ENCODE data around the gene BATF2. TPM values are rescaled to one million over a fixed set of nuclear protein-coding genes. Genes with fewer than 3 reads are reported as not detected.

The BATF2 gene
- total and polyA plus RNA-seq, 12 donors, result 0.67 to 34.5 (median 6.2) TPM

DNA sequence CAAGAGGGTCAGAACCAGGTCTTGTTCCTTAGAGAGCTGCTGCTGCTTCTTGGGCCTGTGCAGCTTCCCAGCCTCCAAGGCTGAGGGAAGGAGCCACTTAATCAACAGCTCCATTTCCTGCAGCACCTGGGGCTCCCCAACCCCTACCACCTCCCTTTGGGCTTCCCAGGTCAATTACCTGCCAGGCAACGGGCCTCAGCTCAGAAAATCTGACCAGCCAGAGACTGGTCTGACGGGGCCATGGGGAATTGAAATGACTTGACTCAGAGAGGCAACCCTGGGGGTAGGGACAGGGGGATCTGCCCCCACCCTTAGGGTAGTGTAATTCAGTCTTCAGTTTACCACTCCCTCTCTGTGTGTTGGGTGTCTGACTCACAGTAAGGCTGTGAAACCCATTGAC lies 20.1 kb downstream of the BATF2 start:
- no peak for DNase-seq
- Histone ChIP-seq H3K27ac (no peak overlapping the region), H3K4me1 (replicated peaks in 1 of 2) (peaks cover 0 to 7% of the 10 kb centered on the region in 2 donors), H3K9me3 (replicated peaks in 1 of 3) (no peaks in the 10 kb centered on the region), H3K27me3 (no peaks in the 10 kb centered on the region), H3K4me3 (no peak overlapping the region), H3K36me3 (replicated peaks in 1 of 2) (no peaks in the 10 kb centered on the region)
- WGBS, 4 donors, result 64 to 83% (median 83%) methylated on average over 2 of the region's 2 CpGs; no CpG with 5 or more reads in 1 of the 4 donors
- intact Hi-C loops (cut with DNase I), result no loop called here
- TF ChIP-seq, protein P1, sequence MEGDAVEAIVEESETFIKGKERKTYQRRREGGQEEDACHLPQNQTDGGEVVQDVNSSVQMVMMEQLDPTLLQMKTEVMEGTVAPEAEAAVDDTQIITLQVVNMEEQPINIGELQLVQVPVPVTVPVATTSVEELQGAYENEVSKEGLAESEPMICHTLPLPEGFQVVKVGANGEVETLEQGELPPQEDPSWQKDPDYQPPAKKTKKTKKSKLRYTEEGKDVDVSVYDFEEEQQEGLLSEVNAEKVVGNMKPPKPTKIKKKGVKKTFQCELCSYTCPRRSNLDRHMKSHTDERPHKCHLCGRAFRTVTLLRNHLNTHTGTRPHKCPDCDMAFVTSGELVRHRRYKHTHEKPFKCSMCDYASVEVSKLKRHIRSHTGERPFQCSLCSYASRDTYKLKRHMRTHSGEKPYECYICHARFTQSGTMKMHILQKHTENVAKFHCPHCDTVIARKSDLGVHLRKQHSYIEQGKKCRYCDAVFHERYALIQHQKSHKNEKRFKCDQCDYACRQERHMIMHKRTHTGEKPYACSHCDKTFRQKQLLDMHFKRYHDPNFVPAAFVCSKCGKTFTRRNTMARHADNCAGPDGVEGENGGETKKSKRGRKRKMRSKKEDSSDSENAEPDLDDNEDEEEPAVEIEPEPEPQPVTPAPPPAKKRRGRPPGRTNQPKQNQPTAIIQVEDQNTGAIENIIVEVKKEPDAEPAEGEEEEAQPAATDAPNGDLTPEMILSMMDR (IDR thresholded peaks at IDR 0.05), result no peak
- no peak for TF ChIP-seq POLR2A (IDR thresholded peaks at IDR 0.05)

DNA sequence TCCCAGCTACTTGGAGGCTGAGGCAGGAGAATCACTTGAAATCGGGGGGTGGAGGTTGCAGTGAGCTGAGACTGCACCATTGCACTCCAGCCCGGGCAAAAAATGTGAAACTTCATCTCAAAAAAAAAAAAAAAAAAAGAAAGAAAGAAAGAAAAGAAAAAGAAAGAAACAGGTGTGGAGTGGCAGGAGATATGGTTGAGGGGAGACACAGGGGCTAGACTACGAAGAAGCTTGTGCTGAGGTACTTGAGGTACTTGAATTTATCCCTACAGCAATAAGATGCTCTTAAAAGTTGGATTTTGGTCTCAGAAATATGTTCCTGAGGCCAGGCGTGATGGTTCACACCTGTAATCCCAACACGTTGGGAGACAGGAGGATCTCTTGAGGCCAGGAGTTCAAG lies 22.6 kb downstream of the BATF2 start:
- Histone ChIP-seq H3K9me3 (replicated peaks in 1 of 3) (no peaks in the 10 kb centered on the region), H3K27me3 (no peaks in the 10 kb centered on the region), H3K36me3 (replicated peaks in 1 of 2) (no peaks in the 10 kb centered on the region), H3K27ac (no peak overlapping the region), H3K4me1 (replicated peaks in 1 of 2) (peaks cover 0 to 7% of the 10 kb centered on the region in 2 donors), H3K4me3 (no peak overlapping the region)
- 67 to 78% (median 72%) methylated on average over 5 of the region's 5 CpGs for WGBS, 4 donors
- intact Hi-C loops (cut with DNase I), result no loop called here
- TF ChIP-seq POLR2A (IDR thresholded peaks at IDR 0.05), result no peak
- TF ChIP-seq, protein P1 (IDR thresholded peaks at IDR 0.05), result no peak
- no peak for DNase-seq

DNA sequence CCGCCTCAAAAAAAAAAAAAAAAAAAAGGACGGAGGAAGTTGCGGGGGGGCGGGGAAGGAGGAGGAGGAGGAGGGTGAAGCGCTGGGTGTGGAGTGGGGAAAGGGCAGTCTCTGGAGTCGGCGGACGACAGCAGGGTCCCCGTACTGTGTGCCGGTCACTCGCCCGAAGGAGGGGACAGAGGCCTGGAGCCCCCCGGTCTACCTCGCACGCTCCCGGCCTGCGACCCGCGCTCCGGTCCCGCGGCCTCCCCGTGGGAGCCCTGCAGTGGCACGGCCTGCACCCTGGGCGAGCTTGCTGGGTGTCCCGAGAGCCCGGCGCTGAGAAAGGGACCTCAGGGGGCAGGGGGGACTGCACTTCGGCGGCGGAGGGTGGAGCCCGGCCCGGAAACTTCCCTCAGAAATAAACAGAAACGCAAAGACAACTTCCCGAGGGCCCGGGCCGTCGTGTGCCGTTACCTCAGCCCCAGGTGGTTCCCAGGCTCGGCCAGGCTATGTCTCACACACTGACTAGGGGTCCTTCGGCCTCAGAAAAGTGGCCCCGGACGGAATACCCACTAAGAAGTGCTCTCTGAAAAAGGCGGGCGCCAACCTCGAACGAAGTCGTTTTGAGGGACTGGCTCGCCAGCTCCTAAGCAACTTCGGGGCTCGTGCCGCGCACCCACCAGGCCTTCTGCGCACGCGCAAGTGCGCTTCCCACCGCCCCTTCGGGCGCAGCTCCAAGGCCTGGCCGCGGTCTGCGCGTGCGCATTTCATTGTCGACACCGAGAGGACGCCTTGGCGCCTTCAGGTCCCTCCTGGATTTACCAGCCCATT lies 25.1 kb downstream of the BATF2 start, which contains the start of gene MAJIN:
Gene MAJIN (minus strand): TSS at position 688 of the 813 bp plus-strand sequence. CDS start 12,703 bp downstream, outside the sequence.
- intact Hi-C loops (cut with DNase I), result no loop called here
- no peak for TF ChIP-seq POLR2A (IDR thresholded peaks at IDR 0.05)
- TF ChIP-seq, protein P1 (IDR thresholded peaks at IDR 0.05), result no peak
- DNase-seq, result peak; percentile 82 to 92 (median 86)
- Histone ChIP-seq H3K27ac (no peak within 1 kb of the TSS), H3K27me3 (no peaks in the 10 kb centered on the region), H3K9me3 (replicated peaks in 1 of 3) (no peaks in the 10 kb centered on the region), H3K4me1 (replicated peaks in 1 of 2) (peaks cover 0 to 7% of the 10 kb centered on the region in 2 donors), H3K36me3 (replicated peaks in 1 of 2) (no peaks in the 10 kb centered on the region), H3K4me3 (peak within 1 kb of the TSS in 1 of 4 donors; percentile 38)
- WGBS, 4 donors, result 9 to 39% (median 22%) methylated on average over 38 to 67 of the region's 69 CpGs

DNA sequence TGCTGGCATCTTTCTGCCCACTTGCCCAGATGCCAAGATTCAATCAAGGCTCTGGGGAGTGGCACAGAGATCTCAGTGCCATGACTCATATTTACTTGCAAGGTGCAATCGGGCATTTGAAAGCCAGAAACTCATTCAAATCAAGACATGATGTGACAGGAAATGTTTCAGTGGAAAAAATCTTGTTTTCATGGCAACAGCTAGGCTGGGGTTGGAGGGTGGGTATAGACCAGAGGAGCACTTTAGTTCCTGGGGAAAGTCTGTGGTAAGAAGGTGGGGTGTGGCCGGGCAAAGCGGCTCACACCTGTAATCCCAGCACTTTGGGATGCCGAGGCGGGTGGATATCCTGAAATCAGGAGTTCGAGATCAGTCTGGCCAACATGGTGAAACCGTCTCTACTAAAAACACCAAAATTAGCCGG lies 26.0 kb downstream of the BATF2 start:
- no peak overlapping the region for H3K27ac ChIP-seq
- DNase-seq, result no peak
- H3K36me3 ChIP-seq (replicated peaks in 1 of 2), result no peaks in the 10 kb centered on the region
- no peaks in the 10 kb centered on the region for H3K9me3 ChIP-seq (replicated peaks in 1 of 3)
- TF ChIP-seq, protein P1 (IDR thresholded peaks at IDR 0.05), result no peak
- no peak for TF ChIP-seq POLR2A (IDR thresholded peaks at IDR 0.05)
- intact Hi-C loops (cut with DNase I), result no loop called here
- 76 to 87% (median 84%) methylated on average over 7 to 8 of the region's 8 CpGs for WGBS, 4 donors
- H3K27me3 ChIP-seq, result no peaks in the 10 kb centered on the region
- no peak overlapping the region for H3K4me3 ChIP-seq
- H3K4me1 ChIP-seq (replicated peaks in 1 of 2), result peaks cover 0 to 7% of the 10 kb centered on the region in 2 donors

Measured in adrenal gland (tissue), 12 donors.